GM12878 (cell line): ENCODE results near the gene NFKBIA. TPM values are rescaled to one million over a fixed set of nuclear protein-coding genes. Genes with fewer than 3 reads are reported as not detected.

Experiments
- ATAC-seq: fragments of 200-7000 bp; cut with Tn5 transposase; 3 replicates; pipeline ENCODE4 v1.9.1; 2020; ENCODE audit warnings: mild to moderate bottlenecking, moderate library complexity
- BruUV-seq: library from RNA; stranded (reverse); fragments of 400-500 nt; replicated peaks from 2 replicates; lab custom pipeline; 2021; lab: Mats Ljungman, UMichigan
- CTCF ChIA-PET: fragments of 300-600 bp; sonication (Branson Sonifier 250); formaldehyde crosslinking; extraction: SDS; loops from one replicate; lab custom pipeline; 2021; ENCODE audit warnings: inconsistent platforms; lab: Yijun Ruan, JAX
- POLR2A ChIA-PET: fragments of 350-600 bp; formaldehyde crosslinking; extraction: SDS; loops from one replicate; lab custom pipeline; 2021; ENCODE audit warnings: inconsistent platforms; lab: Charles Lee
- RAD21 ChIA-PET: fragments of 300-600 bp; sonication (Branson Sonifier 250); formaldehyde crosslinking; loops from one replicate; lab custom pipeline; 2023; ENCODE audit warnings: antibody characterized with exemption; ENCODE audit not compliant: unreplicated experiment; lab: Charles Lee
- SMC1A ChIA-PET: fragments of 300-600 bp; sonication (Branson Sonifier 250); formaldehyde crosslinking; loops from one replicate; lab custom pipeline; 2023; ENCODE audit not compliant: unreplicated experiment, uncharacterized antibody; lab: Charles Lee
- DNase-seq: peaks from one replicate; pipeline ENCODE4 v3.0.0-alpha.2; 2011; ENCODE audit warnings: low read depth, low spot score
- FAIRE-seq: peaks from 3 replicates; lab custom pipeline; 2011; peaks lifted over from hg19 to GRCh38; lab: Jason Lieb, UNC
- H2AFZ ChIP-seq: 2 replicates; pipeline ENCODE4 v1.6.0; 2011; ENCODE audit warnings: low read depth, low read length, control low read depth; ENCODE audit not compliant: control insufficient read depth
- H3K27ac ChIP-seq: 2 replicates; pipeline ENCODE4 v1.5.1; 2011; ENCODE audit warnings: control low read depth; ENCODE audit not compliant: control insufficient read depth, insufficient read depth
- H3K27me3 ChIP-seq, 2 experiments: replicated peaks in 1 of 2; 2 replicates each; pipeline versions ENCODE4 v1.6.0 to v1.6.1; 2011; ENCODE audit warnings: low read length in 1 of 2; ENCODE audit not compliant: control insufficient read depth in 2 of 2, insufficient read depth in 2 of 2
- H3K36me3 ChIP-seq, 2 experiments: 2 replicates each; pipeline ENCODE4 v1.5.1; 2011; ENCODE audit warnings: low read length in 1 of 2; ENCODE audit not compliant: control insufficient read depth in 2 of 2, insufficient read depth in 2 of 2
- H3K4me1 ChIP-seq: 2 replicates; pipeline ENCODE4 v1.6.1; 2011; ENCODE audit warnings: mild to moderate bottlenecking, low read length, moderate library complexity, mixed read lengths; ENCODE audit not compliant: control insufficient read depth, insufficient read depth
- H3K4me2 ChIP-seq: 2 replicates; pipeline ENCODE4 v1.6.0; 2011; ENCODE audit warnings: control low read depth; ENCODE audit not compliant: control insufficient read depth, insufficient read depth
- H3K4me3 ChIP-seq: fragments of 200-600 bp; sonication (generic); 2 replicates; pipeline ENCODE4 v1.5.1; 2016
- H3K79me2 ChIP-seq: 2 replicates; pipeline ENCODE4 v1.6.0; 2011; ENCODE audit warnings: low read length; ENCODE audit not compliant: control insufficient read depth, insufficient read depth
- H3K9ac ChIP-seq: 2 replicates; pipeline ENCODE4 v1.8.0; 2011; ENCODE audit warnings: low read length, control low read depth, mixed read lengths; ENCODE audit not compliant: control insufficient read depth, insufficient read depth
- H3K9me3 ChIP-seq: replicated peaks from 3 replicates; pipeline ENCODE4 v1.5.1; 2011; ENCODE audit warnings: mild to moderate bottlenecking, low read length; ENCODE audit not compliant: control insufficient read depth, insufficient read depth
- H4K20me1 ChIP-seq: 2 replicates; pipeline ENCODE4 v1.6.0; 2011; ENCODE audit not compliant: control insufficient read depth, insufficient read depth
- ATF7 ChIP-seq: fragments of 450-650 bp; IDR thresholded peaks from 2 replicates; pipeline ENCODE4 v1.6.1; 2016; ENCODE audit warnings: low read depth, mild to moderate bottlenecking
- E2F8 ChIP-seq: fragments of 450-650 bp; IDR thresholded peaks from 2 replicates; pipeline ENCODE4 v1.6.1; 2018; ENCODE audit warnings: mild to moderate bottlenecking, low read depth, moderate library complexity; ENCODE audit not compliant: partially characterized antibody
- EP300 ChIP-seq, 2 experiments: fragments of 150-350 bp in 1 of 2; IDR thresholded peaks; 2 replicates each; pipeline ENCODE4 v1.6.1; 2011 to 2012; ENCODE audit warnings: low read depth in 2 of 2, low read length in 2 of 2, borderline replicate concordance in 1 of 2, improper control_type of control experiment in 1 of 2, inconsistent platforms in 1 of 2; ENCODE audit not compliant: control insufficient read depth in 1 of 2
- JUNB ChIP-seq: IDR thresholded peaks from 2 replicates; pipeline ENCODE4 v1.6.1; 2016; ENCODE audit warnings: antibody characterized with exemption, mild to moderate bottlenecking
- MYC ChIP-seq: IDR thresholded peaks from 2 replicates; pipeline ENCODE4 v1.6.1; 2011; ENCODE audit warnings: mild to moderate bottlenecking, low read length, moderate library complexity, inconsistent platforms; ENCODE audit not compliant: insufficient read depth, insufficient replicate concordance, insufficient read length, severe bottlenecking
- PRDM15 ChIP-seq: fragments of 450-650 bp; formaldehyde crosslinking; IDR thresholded peaks from 2 replicates; pipeline ENCODE4 v1.4.0; 2020; ENCODE audit warnings: mild to moderate bottlenecking, moderate library complexity
- RFX5 ChIP-seq: IDR thresholded peaks from 2 replicates; pipeline ENCODE4 v1.6.1; 2011; ENCODE audit warnings: low read depth, low read length, improper control_type of control experiment
- SIX5 ChIP-seq: IDR thresholded peaks from 2 replicates; pipeline ENCODE4 v1.6.1; 2011; ENCODE audit warnings: mild to moderate bottlenecking, low read depth, low read length, moderate library complexity; ENCODE audit not compliant: severe bottlenecking
- SMARCA5 ChIP-seq: fragments of 450-650 bp; IDR thresholded peaks from 2 replicates; pipeline ENCODE4 v1.6.1; 2017; ENCODE audit warnings: mild to moderate bottlenecking
- SPI1 ChIP-seq: IDR thresholded peaks from 2 replicates; pipeline ENCODE4 v1.6.1; 2011; ENCODE audit warnings: low read depth, mild to moderate bottlenecking, low read length, moderate library complexity, borderline replicate concordance; ENCODE audit not compliant: insufficient read depth
- SUPT20H ChIP-seq: IDR thresholded peaks from 2 replicates; pipeline ENCODE4 v1.6.1; 2011; ENCODE audit warnings: low read depth, mild to moderate bottlenecking, low read length, moderate library complexity, borderline replicate concordance; ENCODE audit not compliant: control insufficient read depth
- WGBS: methylation state at CpG from one replicate; pipeline ENCODE4 v1.1.6; 2016; ENCODE audit warnings: low lambda C conversion rate; ENCODE audit not compliant: insufficient replicate concordance, insufficient coverage; ENCODE audit errors: missing lambda C conversion rate; 5-methylcytosine and 5-hydroxymethylcytosine counted together
- in situ Hi-C: fragments of 300-500 bp; cut with MboI; formaldehyde crosslinking; loops from 9 replicates; pipeline ENCODE4 v1.14.3; 2018; ENCODE audit warnings: mixed read lengths
- intact Hi-C: fragments of 100-400 bp; cut with micrococcal nuclease; formaldehyde crosslinking; loops from one replicate; pipeline ENCODE4 v1.14.2; 2022; ENCODE audit not compliant: unreplicated experiment
- polyA plus RNA-seq, 11 experiments: library from polyadenylated mRNA; depleted of rRNA in 4 of 11; unstranded in 6 of 11; stranded (reverse) in 5 of 11; fragments of >200 nt; fragmentation: Nextera tagmentation in 4 of 11; fragmentation: Illumina TruSeq in 1 of 11; extraction: Ambion mirVana in 4 of 11; extraction: Trizol in 1 of 11; gene quantifications; 1 replicate in 1 of 11; 2 replicates in 10 of 11; pipeline versions ENCODE4 v1.2.1 to v1.2.3, GENCODE V29; 2011 to 2016; ENCODE audit warnings: inconsistent platforms in 2 of 11, missing spikeins in 2 of 11, low read depth in 1 of 11
- total RNA-seq, 4 experiments: library from RNA; depleted of rRNA in 3 of 4; stranded (reverse); fragments of >200 nt in 3 of 4; fragmentation: Illumina TruSeq in 1 of 4; extraction: Trizol in 1 of 4; gene quantifications; 2 replicates each; pipeline versions ENCODE4 v1.2.1 to v1.2.3, GENCODE V29; 2013 to 2021
- TF ChIP-seq, protein P1 (sequence below): fragments of 450-650 bp; IDR thresholded peaks from 2 replicates; pipeline ENCODE4 v1.6.1; 2016; ENCODE audit warnings: mild to moderate bottlenecking, moderate library complexity, borderline replicate concordance

NFKBIA gene
- total and polyA plus RNA-seq, 10 of the 15 experiments (the other 5 are each of a cell fraction or from before 2014, with no cell fraction given): 123 to 419 (median 267) TPM

- Histone ChIP-seq H3K4me3 (no peak overlapping the region), H2AFZ (no peak overlapping the region), H3K9me3 (no peaks in the 10 kb centered on the region), H3K4me2 (no peak overlapping the region), H3K27me3 (no peaks in the 10 kb centered on the region), H3K4me1 (no peaks in the 10 kb centered on the region), H3K27ac (no peak overlapping the region), H3K9ac (no peak overlapping the region), H3K79me2 (no peaks in the 10 kb centered on the region), H3K36me3 (no peaks in the 10 kb centered on the region), H4K20me1 (no peaks in the 10 kb centered on the region)
- WGBS: 100% methylated on average over 1 of the region's 1 CpG
- POLR2A ChIA-PET: interaction anchor here (0.6 to 1.2 kb wide), 3 partner anchors 10 to 248 kb away, joined by 3 read pairs; no protein-coding TSS in a partner anchor
- DNase-seq (no peak), FAIRE-seq (no peak), ATAC-seq (no peak)
- SMC1A ChIA-PET: interaction anchor here (1.3 to 1.7 kb wide), 2 partner anchors 18 to 24 kb away, joined by 3 to 7 read pairs; no protein-coding TSS in a partner anchor
- in situ Hi-C loops (no loop called here), intact Hi-C loops (no loop called here)
- RAD21 ChIA-PET: no interaction called here
- CTCF ChIA-PET: no interaction called here
- no TSS peak for BruUV-seq
- no peak for TF ChIP-seq PRDM15
- no peak for TF ChIP-seq SIX5
- TF ChIP-seq E2F8: no peak
- no peak for TF ChIP-seq SPI1
- no peak for TF ChIP-seq JUNB
- TF ChIP-seq MYC: no peak
- no peak for TF ChIP-seq RFX5
- no peak for TF ChIP-seq SUPT20H
- TF ChIP-seq, protein P1, sequence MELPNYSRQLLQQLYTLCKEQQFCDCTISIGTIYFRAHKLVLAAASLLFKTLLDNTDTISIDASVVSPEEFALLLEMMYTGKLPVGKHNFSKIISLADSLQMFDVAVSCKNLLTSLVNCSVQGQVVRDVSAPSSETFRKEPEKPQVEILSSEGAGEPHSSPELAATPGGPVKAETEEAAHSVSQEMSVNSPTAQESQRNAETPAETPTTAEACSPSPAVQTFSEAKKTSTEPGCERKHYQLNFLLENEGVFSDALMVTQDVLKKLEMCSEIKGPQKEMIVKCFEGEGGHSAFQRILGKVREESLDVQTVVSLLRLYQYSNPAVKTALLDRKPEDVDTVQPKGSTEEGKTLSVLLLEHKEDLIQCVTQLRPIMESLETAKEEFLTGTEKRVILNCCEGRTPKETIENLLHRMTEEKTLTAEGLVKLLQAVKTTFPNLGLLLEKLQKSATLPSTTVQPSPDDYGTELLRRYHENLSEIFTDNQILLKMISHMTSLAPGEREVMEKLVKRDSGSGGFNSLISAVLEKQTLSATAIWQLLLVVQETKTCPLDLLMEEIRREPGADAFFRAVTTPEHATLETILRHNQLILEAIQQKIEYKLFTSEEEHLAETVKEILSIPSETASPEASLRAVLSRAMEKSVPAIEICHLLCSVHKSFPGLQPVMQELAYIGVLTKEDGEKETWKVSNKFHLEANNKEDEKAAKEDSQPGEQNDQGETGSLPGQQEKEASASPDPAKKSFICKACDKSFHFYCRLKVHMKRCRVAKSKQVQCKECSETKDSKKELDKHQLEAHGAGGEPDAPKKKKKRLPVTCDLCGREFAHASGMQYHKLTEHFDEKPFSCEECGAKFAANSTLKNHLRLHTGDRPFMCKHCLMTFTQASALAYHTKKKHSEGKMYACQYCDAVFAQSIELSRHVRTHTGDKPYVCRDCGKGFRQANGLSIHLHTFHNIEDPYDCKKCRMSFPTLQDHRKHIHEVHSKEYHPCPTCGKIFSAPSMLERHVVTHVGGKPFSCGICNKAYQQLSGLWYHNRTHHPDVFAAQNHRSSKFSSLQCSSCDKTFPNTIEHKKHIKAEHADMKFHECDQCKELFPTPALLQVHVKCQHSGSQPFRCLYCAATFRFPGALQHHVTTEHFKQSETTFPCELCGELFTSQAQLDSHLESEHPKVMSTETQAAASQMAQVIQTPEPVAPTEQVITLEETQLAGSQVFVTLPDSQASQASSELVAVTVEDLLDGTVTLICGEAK: no peak
- TF ChIP-seq EP300 (IDR thresholded peaks at IDR 0.05; ENCODE audit: borderline replicate concordance in 1 of 2, control insufficient read depth in 1 of 2, low read depth in 2 of 2, low read length in 2 of 2): no peak
- TF ChIP-seq SMARCA5: no peak
- no peak for TF ChIP-seq ATF7
Measured at GRCh38 chr14:35392103-35392502, 12.4 kb downstream of the NFKBIA start.
